Omental fat pad (tissue), 4 donors: Measurements from ENCODE around the gene RTCB. TPM values are rescaled to one million over a fixed set of nuclear protein-coding genes. Genes with fewer than 3 reads are reported as not detected.

Experiments
- ATAC-seq: fragments of 150-250 bp; one replicate; pipeline ENCODE4 v1.9.1; 2016; ENCODE audit warnings: mild to moderate bottlenecking, moderate library complexity; ENCODE audit not compliant: low FRiP score
- DNase-seq: peaks from one replicate; pipeline ENCODE4 v3.0.0-alpha.2; 2019; ENCODE audit warnings: low spot score
- total RNA-seq, 4 donors: library from RNA; depleted of rRNA; stranded (reverse); fragments of >200 nt; gene quantifications; one replicate each; pipeline ENCODE4 v1.1.0, GENCODE V29; 2016
- TF ChIP-seq, protein P1 (sequence below), 3 donors: fragments of 450-650 bp; IDR thresholded peaks; one replicate each; pipeline ENCODE4 v1.5.1; 2016 to 2017; ENCODE audit warnings: antibody characterized with exemption in 3 of 3, mild to moderate bottlenecking in 3 of 3, moderate library complexity in 2 of 3

Gene RTCB
- total RNA-seq, 4 donors from 2014 or later: 56.1 to 61.7 (median 58.6) TPM

DNA sequence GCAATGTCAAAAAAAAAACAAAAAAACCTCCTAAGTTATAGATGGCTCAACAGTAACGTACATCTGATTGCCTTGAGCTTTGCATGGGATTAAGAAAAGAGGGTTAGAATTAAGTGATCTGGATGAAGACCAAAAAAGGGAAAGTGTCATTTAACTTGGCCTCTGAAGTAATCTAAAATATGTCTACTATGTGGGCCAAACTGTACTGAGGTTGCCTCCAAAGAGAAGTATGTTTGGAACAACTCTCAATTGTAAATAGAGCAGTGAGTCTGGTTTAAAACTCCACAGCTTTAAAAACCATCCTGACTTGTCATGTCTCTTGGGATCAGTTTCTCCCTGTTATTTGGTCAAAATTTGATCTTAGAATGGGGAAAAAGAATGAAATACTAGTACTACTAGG, 11.6 kb upstream of the RTCB start:
- no peak for DNase-seq
- TF ChIP-seq, protein P1, sequence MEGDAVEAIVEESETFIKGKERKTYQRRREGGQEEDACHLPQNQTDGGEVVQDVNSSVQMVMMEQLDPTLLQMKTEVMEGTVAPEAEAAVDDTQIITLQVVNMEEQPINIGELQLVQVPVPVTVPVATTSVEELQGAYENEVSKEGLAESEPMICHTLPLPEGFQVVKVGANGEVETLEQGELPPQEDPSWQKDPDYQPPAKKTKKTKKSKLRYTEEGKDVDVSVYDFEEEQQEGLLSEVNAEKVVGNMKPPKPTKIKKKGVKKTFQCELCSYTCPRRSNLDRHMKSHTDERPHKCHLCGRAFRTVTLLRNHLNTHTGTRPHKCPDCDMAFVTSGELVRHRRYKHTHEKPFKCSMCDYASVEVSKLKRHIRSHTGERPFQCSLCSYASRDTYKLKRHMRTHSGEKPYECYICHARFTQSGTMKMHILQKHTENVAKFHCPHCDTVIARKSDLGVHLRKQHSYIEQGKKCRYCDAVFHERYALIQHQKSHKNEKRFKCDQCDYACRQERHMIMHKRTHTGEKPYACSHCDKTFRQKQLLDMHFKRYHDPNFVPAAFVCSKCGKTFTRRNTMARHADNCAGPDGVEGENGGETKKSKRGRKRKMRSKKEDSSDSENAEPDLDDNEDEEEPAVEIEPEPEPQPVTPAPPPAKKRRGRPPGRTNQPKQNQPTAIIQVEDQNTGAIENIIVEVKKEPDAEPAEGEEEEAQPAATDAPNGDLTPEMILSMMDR (IDR thresholded peaks at IDR 0.05): no peak
- no peak for ATAC-seq

DNA sequence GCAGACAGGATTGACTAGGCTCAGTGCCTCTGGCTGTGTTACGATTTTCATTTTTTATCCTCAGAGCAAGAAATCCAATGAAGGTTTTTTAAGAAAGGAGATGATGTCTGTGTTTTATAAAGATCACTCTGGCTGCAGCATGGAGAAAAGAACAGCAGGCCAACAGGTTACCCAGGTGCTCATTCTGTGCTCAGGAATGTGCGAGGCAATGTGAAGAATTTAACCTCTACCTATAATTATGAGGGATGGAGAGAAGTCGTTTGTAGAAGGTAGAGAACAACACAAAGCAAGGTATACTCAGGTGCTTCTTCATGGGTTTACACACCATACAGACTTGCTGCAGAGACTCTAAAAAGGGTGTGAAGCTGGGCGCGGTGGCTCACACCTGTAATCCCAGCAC, 10.0 kb upstream of the RTCB start:
- ATAC-seq (no peak), DNase-seq (no peak)
- TF ChIP-seq, protein P1 (IDR thresholded peaks at IDR 0.05): no peak

DNA sequence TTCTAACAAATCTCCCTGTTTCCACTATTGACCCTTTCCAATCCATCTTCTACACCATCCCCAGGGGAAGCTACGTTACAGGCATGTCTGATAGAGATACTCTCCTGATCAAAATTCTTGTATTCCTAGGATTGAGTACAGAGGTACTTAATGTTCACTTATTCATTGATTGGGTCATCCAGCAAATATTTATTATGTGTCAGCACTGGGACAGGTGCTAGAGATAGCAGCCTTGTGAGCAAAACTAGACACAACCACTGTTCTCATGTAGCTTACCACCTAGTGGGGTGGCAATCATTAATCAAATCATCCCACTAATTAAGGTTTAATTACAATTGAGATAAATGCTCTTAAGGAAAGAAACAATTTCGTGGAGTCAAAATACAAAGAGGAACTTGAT, 9.4 kb upstream of the RTCB start:
- ATAC-seq: no peak

DNA sequence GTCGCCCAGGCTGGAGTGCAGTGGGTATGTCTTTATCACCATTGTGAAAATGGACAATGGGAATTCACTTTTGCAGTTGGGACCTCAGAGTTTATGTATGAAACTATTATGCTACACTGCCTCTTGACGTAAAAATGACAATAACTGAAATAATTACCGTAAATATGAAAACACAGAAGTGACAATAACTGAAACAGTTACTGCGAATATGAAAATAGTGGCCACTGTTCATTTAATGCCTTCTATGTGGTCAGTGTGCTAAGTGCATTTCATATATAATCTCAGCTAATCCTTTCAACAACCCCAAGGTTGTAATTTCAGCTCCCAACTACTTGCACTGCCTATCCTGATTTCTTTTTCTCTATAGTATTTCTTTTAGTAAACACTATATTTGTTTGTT, 5.9 kb upstream of the RTCB start:
- DNase-seq (no peak), ATAC-seq (no peak)
- TF ChIP-seq, protein P1 (IDR thresholded peaks at IDR 0.05): no peak

More for the DNA sequence above, 9.4 kb upstream of the RTCB start:
- no peak for DNase-seq
- TF ChIP-seq, protein P1 (IDR thresholded peaks at IDR 0.05): no peak

DNA sequence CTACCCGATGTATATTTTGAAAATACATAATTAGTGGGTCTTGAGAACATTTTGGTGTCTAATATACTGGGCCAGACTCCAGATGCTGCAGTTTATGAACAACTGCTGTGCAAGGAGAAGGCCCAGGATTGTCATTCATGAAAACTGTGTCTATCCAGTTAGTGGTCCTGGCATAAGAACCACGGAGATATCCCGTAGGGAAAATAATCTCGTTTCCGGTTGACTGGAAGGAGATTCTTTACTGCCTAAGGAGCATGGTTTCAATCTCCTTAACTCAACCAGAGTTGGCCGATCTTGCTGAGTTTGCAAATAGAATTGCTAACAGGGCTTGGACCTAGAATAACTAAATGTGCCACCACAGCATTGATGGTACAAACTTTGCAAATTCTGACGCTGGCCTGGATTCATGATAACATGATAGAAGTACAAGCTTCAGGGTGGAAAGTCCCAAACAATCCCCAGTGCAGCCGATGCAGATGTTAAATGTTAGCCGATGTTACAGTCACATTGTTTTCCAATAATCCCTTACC, 4.6 kb upstream of the RTCB start:
- DNase-seq (no peak), ATAC-seq (no peak)
- TF ChIP-seq, protein P1 (IDR thresholded peaks at IDR 0.05): no peak

DNA sequence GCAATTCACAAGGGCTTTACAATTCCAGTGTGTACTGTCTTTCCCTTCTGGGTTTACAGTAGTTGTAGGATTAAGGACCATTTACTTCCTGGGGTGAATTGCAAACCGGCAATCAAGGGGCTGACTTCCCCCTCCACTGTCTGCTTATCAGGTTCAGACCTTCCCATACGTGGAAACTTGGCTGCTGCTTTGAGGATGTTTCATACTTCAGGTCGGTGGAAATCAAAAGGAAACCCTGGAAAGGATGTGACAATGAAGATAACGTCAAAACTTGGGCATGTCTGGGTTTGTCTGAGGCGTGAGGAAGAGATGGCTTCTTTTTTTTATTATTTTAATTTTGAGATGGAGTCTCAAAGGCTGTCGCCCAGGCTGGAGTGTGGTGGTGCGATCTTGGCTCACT, 2.1 kb upstream of the RTCB start:
- DNase-seq: no peak
- TF ChIP-seq, protein P1 (IDR thresholded peaks at IDR 0.05): no peak
- ATAC-seq: no peak

DNA sequence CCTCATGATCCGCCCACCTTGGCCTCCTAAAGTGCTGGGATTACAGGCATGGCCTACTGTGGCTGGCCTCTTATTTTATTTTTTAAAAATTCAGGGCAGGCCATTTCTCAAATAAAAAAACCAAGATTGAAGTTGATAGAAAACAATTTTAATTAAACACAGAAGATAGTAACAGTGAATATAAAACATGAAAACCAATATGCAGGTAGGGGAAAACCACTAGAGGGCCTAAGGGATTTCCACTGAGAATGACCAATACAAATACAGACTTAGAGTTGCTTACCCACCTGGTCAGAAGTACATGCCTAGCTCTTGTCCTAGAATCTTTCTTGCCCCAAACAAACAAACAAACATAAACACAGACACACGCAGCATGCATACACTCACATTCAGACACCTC, 1.7 kb upstream of the RTCB start:
- ATAC-seq: no peak
- DNase-seq: no peak
- TF ChIP-seq, protein P1 (IDR thresholded peaks at IDR 0.05): no peak
